ENCODE results near the gene DHCR24. TPM values are rescaled to one million over a fixed set of nuclear protein-coding genes. Genes with fewer than 3 reads are reported as not detected.
A peak's percentile ranks its signal among the peaks of the same experiment; 100 is the strongest.

DHCR24 gene
- total RNA-seq, 2 donors from 2014 or later: 152 to 154 TPM

DNA sequence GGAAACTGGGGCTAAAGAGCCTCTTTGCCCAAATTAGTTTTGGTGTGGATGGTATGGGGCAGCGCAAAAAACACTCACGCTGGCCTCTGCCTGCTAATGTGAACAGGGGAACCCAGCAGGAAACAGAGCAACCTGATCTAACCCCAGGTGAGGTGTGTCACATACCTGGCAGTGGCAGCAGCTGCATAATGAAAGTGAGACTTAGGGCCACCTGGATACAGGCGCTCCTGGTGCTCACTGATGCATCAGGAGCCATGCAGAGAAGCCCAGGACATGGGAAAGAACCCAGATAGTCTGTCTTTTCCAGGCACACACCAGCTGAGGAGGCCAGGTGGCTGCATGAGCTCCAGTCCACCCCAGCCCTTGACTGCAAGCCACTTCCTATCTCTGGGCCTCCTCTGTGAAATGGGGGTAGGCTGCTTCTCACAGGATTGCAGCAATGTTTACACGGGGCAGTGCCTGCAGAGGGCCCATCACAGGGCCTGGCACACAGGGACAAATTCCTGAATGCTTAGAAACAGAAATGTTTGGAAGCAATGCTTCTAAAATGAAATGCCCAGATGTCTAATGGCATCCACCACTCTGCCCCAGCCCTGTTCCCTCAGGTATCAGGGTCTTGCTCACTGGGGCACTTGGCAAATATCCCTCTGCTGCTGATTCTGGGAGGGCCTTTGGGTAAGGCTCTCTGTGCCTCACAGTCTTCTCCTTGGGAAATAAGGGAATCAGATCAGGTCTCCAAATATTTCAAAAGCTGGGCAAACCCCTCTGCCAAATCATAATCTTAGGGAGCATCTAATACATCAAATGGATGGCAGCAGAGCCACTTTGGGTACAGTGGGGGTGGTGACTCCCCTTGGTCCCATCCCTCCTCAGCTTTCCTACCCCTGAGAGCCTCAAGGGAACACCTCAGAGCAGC lies 19.9 kb downstream of the DHCR24 start:
- TF ChIP-seq, protein P1, sequence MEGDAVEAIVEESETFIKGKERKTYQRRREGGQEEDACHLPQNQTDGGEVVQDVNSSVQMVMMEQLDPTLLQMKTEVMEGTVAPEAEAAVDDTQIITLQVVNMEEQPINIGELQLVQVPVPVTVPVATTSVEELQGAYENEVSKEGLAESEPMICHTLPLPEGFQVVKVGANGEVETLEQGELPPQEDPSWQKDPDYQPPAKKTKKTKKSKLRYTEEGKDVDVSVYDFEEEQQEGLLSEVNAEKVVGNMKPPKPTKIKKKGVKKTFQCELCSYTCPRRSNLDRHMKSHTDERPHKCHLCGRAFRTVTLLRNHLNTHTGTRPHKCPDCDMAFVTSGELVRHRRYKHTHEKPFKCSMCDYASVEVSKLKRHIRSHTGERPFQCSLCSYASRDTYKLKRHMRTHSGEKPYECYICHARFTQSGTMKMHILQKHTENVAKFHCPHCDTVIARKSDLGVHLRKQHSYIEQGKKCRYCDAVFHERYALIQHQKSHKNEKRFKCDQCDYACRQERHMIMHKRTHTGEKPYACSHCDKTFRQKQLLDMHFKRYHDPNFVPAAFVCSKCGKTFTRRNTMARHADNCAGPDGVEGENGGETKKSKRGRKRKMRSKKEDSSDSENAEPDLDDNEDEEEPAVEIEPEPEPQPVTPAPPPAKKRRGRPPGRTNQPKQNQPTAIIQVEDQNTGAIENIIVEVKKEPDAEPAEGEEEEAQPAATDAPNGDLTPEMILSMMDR (IDR thresholded peaks at IDR 0.05): no peak
- TF ChIP-seq POLR2A (IDR thresholded peaks at IDR 0.05) (no peak), POLR2AphosphoS5 (IDR thresholded peaks at IDR 0.05) (no peak)
- 66% methylated on average over 3 of the region's 4 CpGs for WGBS
- H3K27me3 ChIP-seq (replicated peaks; ENCODE audit: insufficient read depth): no peaks in the 10 kb centered on the region
- H3K4me3 ChIP-seq: no peak overlapping the region
- no peaks in the 10 kb centered on the region for H3K36me3 ChIP-seq
- intact Hi-C loops (cut with DNase I): no loop called here
- no peaks in the 10 kb centered on the region for H3K4me1 ChIP-seq (replicated peaks)
- no peak for DNase-seq (ENCODE audit: low spot score)
- H3K9me3 ChIP-seq: no peaks in the 10 kb centered on the region
- H3K27ac ChIP-seq: peak overlapping the region in 1 of 2 donors; percentile 2

DNA sequence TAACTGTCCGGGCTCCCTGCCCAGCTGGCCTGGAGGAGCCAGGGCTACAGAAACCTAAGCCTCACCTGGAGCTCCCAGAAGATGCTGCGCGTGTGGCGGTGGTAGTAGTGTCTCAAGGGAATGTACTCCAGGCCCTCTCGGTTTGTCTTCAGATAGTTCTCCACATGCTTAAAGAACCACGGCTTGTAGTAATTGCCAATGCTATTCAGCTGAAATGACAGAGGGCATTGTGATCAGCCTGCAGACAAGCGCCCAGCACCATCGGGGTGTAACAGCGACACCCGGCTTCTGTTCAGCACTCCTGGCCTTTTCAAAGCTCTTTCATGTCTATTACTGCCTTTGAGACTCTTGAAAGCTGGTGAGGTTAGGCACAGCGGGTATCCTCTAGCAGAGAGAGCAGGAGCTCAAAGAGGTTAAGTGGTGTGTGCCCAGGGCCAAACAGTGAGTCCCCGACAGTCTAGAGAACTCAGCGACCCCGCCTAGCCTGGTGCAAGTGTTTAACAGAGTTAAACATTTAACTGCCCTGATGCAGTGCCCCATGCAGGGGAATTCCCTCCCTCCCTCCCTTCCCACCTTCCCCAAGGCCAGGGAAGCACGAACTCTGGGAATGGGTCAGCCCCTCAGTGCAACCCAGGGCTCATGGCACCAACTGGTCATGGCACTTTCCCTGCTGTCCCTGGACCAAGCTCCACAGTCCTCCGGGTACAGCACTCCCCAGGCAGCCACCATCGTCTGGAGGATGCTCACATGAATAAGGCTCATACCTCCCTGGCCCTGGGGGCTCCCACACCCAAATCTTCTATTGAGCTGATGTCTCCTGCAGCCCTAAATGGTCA lies 21.5 kb downstream of the DHCR24 start:
- no peaks in the 10 kb centered on the region for H3K36me3 ChIP-seq
- TF ChIP-seq POLR2A (IDR thresholded peaks at IDR 0.05): no peak
- TF ChIP-seq, protein P1 (IDR thresholded peaks at IDR 0.05): no peak
- no peak for TF ChIP-seq POLR2AphosphoS5 (IDR thresholded peaks at IDR 0.05)
- intact Hi-C loops (cut with DNase I): no loop called here
- no peaks in the 10 kb centered on the region for H3K27me3 ChIP-seq (replicated peaks; ENCODE audit: insufficient read depth)
- peak overlapping the region in 1 of 2 donors; percentile 67 for H3K27ac ChIP-seq
- H3K4me3 ChIP-seq: no peak overlapping the region
- WGBS: 83% methylated on average over 15 of the region's 17 CpGs
- DNase-seq (ENCODE audit: low spot score): no peak
- H3K9me3 ChIP-seq: no peaks in the 10 kb centered on the region
- H3K4me1 ChIP-seq (replicated peaks): no peaks in the 10 kb centered on the region

DNA sequence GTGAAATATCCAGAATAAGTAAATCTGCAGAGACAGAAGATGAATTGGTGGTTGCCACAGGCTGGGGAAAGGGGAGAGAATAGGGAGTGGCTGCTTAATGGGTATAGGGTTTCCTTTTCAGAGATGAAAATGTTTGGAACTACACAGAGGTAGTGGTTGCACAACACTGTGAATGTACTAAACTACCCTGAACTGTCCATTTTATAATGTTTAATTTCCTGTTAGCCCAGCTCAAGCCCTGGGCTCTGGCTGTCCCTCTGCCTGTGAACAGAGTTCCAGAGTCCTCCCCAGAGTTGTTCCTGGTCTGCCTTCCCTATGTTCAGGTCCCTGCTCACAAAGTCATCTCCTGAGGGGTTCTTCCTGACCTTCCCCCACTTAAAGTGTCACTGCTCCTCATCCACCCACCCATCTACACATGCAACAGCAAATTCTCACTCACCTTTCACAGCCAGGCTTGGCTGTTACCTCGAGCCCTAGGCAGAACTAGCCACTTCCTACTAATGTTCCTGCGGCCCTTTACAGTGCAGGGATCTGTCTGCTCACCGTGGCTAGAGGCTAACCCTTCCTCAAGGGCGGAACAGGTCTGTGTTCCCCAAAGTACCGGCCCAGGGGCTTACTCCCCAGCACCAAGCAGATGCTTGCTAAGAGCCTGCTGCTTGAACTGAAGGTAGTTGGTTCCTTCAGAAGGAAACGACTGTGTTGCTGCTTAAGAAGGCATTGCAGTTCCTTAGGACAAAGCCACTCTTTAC lies 22.4 kb downstream of the DHCR24 start:
- no peak for DNase-seq (ENCODE audit: low spot score)
- TF ChIP-seq, protein P1 (IDR thresholded peaks at IDR 0.05): no peak
- TF ChIP-seq POLR2A (IDR thresholded peaks at IDR 0.05): no peak
- no peak for TF ChIP-seq POLR2AphosphoS5 (IDR thresholded peaks at IDR 0.05)
- intact Hi-C loops (cut with DNase I): no loop called here
- H3K9me3 ChIP-seq: no peaks in the 10 kb centered on the region
- no peaks in the 10 kb centered on the region for H3K4me1 ChIP-seq (replicated peaks)
- no peak overlapping the region for H3K4me3 ChIP-seq
- no peaks in the 10 kb centered on the region for H3K27me3 ChIP-seq (replicated peaks; ENCODE audit: insufficient read depth)
- 83% methylated on average over 6 of the region's 6 CpGs for WGBS
- H3K27ac ChIP-seq: peak overlapping the region; percentile 12 to 67
- H3K36me3 ChIP-seq: no peaks in the 10 kb centered on the region

DNA sequence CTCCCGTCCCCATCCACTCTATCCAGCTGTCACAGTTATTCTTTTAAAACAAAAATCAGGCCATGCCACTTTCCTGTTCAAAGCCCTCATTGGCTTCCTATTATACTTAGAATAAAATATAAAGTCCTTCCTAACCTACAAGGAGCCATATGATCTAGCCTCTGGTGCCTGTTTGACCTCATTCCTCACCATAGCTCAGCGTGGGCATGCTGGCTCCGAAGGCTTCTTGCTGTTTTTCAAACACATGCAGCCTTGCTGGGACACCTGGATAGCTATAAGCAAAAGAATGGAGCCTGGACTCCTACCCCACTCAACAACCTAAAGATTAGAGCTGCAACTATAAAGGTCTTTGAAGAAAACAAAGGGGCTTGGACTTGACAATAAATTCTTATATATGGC lies 23.7 kb downstream of the DHCR24 start:
- Histone ChIP-seq H3K36me3 (no peaks in the 10 kb centered on the region), H3K27ac (no peak overlapping the region), H3K4me1 (replicated peaks) (no peaks in the 10 kb centered on the region), H3K9me3 (no peaks in the 10 kb centered on the region), H3K27me3 (replicated peaks; ENCODE audit: insufficient read depth) (no peaks in the 10 kb centered on the region), H3K4me3 (no peak overlapping the region)
- DNase-seq (ENCODE audit: low spot score): no peak
- intact Hi-C loops (cut with DNase I): no loop called here
- TF ChIP-seq, protein P1 (IDR thresholded peaks at IDR 0.05): no peak
- TF ChIP-seq POLR2AphosphoS5 (IDR thresholded peaks at IDR 0.05): no peak
- TF ChIP-seq POLR2A (IDR thresholded peaks at IDR 0.05): no peak
- 81% methylated on average over 3 of the region's 3 CpGs for WGBS
